NCI-H82 treated with DMSO at 0.1 percent for 48 hours (cell line): ENCODE results near the gene LDLRAD3.

ENCODE experiments used
- DNase-seq: peaks from one replicate; lab custom pipeline; 2025; ENCODE audit not compliant: unreplicated experiment; lab: John Stamatoyannopoulos, UW

Gene LDLRAD3

DNA sequence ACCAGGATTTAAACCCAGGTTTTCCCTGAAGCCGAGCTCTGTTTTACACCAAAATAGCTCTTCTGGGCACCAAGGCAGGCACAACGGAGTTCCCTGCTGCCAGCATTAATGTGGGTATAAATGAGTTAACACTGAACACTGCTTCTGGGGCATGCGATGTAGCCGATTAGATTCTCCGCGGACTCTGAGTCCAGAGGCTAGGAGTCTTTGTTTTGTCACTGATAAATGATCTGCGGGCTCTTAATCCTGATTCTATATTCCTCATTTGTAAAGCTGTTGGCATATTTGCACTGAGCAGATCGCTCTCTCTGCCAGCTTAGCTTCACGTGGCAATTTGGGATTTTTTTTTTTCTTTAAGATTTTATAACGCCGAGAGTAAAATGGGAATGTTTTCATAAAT is 16.8 kb upstream of the LDLRAD3 start:
- DNase-seq = no peak

DNA sequence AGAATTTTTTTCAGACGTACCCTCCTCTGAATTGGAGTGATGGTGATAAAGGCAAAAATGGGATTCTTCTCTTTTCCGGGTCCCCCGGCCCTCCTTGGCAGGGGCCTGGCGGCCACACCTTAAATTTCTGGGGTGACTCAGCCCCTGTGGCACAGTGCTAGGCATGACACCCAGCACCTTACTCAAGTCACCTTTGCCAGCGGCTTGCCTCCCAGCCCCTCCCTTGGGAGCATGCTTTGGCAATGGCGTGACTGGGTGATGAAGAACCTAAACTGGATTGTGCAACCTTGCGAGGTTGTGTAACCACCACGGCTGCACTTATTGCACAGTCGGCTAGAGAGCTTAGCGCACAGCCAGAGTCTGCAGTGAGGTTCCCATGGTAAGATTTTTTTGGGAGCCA is 16.2 kb upstream of the LDLRAD3 start:
- DNase-seq = no peak

DNA sequence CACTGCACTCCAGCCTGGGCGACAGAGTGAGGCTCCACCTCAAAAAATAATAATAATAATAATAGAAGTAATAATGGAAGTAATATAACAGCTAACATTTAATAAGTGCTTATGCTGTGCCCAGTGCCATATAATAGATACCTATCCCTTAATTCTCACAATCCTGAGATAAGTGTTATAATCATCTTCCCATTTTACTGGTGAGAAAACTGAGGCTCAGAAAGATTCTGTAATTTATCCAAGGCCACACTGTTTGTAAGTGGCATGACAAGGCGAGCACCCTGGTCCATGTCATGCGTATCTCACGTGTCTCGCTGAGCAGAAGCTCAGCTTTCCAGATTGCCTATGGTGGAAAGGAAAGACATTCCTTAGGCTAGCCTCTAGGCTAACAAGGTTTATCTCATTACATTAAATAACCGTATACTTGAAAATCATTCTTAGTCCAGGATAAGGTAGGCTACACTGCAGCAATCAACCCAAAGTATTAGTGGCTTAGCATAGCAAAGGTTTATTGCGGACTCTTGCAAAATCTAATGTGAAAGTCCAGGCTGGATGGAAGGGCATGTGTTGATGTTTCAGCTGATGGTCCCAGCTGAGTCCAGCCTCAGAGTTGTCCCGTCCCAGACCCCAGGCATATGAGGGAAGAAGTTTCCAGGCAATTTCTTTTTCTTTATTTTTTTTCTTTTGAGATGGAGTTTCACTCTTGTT is 15.0 kb upstream of the LDLRAD3 start:
- no peak for DNase-seq

GRCh38 chr11:35930466-35930865 is 13.4 kb upstream of the LDLRAD3 start:
- DNase-seq = no peak

DNA sequence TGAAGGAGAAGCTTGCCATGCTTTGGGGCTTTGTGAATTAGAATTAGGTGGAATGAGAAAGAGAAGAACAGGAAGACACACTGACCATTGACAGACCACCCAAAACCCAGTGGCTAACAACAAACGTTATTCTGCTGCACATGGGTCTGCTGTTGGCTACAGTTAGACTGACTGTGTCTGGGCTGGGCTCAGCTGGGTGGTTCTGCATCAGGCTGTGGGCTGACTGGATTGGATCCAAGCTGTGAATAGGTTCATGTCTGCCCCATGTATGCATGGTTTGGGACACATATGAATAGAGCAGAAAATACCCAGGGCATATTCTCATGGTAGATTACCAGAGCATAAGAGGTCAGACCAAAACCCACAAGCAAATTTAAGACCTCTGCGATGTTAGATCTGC is 11.7 kb upstream of the LDLRAD3 start:
- no peak for DNase-seq

GRCh38 chr11:35932681-35933319 is 11.1 kb upstream of the LDLRAD3 start:
- no peak for DNase-seq

DNA sequence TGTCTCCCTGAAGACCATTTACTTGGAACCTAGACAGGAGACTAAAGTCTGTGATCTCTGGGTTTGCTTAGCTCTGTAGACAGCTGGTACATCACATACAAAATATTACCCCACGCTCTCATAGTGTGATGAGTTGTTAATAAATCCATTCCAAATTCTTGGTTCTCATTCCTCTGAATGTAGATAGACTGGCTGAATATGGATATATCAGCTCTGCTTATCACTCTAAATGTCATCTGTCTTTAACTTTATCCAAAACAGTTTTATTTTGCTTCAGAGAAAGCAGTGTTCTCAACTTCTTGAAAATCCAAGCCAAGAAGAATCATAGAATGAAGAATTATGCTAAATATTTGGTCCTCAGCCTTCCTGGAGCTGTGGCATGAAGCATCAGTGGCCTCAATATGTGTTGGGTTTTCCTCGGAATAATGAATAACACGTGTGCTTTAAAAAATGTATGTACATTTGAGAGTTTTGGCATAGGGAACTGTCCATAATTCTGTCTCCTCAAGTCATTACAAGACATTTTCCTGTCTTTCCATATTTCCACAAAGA is 10.5 kb upstream of the LDLRAD3 start:
- DNase-seq = no peak

DNA sequence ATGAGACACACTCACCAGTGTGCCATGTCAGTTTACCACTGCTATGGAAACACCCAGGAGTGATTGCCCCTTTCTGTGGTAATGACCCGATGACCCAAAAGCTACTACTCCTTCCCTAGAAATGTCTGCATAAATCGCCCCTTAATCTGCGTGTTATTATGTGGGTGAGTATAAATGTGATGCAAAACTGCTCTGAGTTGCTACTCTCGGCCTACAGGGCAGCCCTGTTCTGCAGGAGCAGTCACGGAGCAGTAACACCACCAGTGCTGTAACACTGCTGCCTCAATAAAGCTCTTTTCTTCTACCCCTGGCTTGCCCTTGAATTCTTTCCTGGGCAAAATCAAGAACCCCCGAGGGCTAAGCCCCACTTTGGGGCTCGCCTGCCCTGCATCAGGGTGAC is 9.6 kb upstream of the LDLRAD3 start:
- DNase-seq = no peak

- DNase-seq = no peak
Observed at GRCh38 chr11:35934981-35935380, 8.9 kb upstream of the LDLRAD3 start.

DNA sequence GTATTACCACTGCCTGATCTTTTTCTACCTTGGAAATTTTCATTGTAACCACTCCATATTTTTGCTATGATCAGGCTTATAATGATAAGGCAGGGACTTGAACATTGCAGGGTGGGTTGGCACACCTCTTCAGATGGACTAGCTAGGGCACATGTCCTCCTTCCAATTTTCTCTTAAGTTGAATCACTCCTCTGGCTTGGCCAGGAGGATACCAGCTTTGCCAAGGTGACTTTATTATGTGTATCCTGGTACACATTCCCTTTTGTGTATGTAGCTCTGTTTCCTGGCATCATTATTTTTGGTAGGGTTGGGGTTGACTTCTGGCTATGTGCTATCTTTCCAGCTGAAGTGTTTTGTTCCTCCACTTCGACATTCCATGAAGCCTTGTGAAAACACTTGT is 8.5 kb upstream of the LDLRAD3 start:
- no peak for DNase-seq

DNA sequence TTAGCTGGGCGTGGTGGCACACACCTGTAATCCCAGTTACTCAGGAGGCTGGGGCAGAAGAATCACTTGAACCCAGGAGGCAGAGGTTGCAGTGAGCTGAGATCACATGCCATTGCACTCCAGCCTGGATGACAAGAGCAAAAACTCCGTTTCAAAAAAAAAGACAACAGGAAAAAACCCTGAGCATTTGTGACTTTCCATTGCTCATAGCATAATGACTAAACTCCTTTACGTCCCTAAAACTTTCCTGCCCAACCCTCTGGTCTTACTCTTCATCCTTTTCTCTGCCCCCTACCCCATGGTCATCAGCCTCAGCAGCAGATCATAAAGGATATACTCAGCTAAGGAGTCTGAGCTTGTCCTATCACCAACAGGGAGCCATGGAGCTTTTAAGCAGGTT is 6.8 kb upstream of the LDLRAD3 start:
- no peak for DNase-seq

GRCh38 chr11:35937700-35938099 is 6.2 kb upstream of the LDLRAD3 start:
- no peak for DNase-seq

DNA sequence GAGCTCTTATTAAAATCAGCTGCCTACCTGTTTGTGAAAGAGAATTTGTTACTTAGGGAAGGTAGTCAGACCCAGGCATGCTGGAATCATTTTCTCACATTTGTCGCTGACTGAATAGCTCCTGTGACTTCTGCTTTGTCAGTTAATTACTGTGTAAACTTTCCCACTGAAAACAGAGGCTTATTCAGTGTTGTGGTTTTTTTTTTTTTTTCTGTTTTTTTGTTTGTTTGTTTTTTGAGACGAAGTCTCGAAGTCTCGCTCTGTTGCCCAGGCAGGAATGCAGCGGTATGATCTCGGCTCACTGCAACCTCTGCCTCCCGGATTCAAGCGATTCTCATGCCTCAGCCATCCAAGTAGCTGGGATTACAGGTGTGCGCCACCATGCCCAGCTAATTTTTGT is 5.6 kb upstream of the LDLRAD3 start:
- no peak for DNase-seq

- no peak for DNase-seq
Observed at GRCh38 chr11:35943309-35943708, 553 bp upstream of the LDLRAD3 start.

GRCh38 chr11:35944503-35945136 is 758 bp downstream of the LDLRAD3 start:
- DNase-seq = no peak

GRCh38 chr11:35945137-35945518 is 1.3 kb downstream of the LDLRAD3 start:
- no peak for DNase-seq

- no peak for DNase-seq
Observed at GRCh38 chr11:35946766-35947165, 2.9 kb downstream of the LDLRAD3 start.

DNA sequence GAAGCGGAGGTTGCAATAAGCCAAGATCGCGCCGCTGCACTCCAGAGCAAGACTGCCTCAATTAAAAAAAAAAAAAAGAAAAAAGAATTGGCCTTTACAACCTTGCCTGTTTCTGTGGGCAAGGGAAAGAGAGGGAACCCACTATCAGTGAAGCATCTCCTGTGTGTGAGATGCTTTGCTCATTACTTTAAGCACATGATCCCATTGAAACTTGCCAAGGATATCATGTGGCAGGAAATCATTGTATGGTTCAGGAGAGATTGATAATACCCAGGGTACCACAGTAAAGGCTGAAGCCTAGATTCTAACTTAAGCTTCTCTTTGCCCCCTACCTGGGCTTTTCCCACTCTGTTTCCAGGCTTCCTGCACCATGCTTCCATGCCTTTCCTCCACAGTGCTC is 3.6 kb downstream of the LDLRAD3 start:
- no peak for DNase-seq

DNA sequence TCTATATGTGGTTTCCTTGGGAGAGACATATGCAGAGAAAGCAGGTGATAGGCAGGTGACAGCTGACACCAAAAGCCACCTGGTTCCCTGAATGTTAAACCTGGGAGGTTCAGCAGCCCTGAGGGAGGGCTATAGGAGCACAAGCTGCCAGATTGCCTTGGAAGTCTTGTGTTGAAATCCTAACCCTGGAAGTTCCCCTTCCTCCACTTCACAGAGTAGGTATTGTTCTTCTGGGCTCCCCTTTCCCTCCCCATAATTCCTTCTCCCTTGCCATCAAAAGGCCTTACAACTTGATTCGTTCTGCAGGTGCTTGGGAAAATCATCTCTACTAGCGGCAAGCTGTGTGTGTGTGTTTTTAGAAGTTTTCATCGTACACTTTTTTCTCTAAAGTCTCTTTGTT is 5.4 kb downstream of the LDLRAD3 start:
- no peak for DNase-seq

DNA sequence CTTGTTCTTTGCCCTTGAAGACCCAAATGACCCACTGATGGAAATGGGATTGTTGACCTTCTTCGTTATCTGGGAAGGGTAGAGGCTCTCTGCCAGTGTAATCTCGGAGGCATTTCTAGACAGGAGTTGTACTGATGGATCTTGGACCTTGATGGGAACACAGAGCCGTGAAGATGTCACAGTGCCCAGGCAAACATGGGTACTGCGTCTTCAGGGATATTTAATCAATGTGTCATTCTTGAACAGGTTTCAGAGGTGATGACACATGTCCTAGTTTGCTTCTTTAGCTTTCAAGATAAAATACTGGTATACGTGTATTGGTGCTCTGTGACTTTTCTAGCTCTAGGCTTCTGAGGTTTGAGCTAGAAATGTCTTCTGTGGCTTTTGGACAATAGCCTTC is 6.2 kb downstream of the LDLRAD3 start:
- DNase-seq = no peak

DNA sequence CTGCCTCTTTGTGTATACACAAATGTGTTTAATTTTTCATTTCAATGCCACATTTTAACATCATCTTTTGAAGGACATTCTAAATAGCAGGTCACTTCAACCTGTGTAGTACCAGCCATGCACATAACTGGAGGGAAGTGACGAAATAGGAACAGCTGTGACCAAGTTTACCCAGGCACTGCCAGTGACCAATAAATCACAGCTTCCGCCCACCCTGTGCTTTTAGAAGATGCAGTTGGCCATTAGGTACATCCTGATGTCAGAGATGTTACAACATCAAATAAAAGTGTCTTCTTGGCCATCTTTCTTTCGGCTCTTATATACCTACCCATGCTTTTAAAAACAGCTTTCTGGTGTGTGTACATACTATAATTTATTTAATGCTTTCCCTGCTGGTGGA is 7.8 kb downstream of the LDLRAD3 start:
- no peak for DNase-seq

DNA sequence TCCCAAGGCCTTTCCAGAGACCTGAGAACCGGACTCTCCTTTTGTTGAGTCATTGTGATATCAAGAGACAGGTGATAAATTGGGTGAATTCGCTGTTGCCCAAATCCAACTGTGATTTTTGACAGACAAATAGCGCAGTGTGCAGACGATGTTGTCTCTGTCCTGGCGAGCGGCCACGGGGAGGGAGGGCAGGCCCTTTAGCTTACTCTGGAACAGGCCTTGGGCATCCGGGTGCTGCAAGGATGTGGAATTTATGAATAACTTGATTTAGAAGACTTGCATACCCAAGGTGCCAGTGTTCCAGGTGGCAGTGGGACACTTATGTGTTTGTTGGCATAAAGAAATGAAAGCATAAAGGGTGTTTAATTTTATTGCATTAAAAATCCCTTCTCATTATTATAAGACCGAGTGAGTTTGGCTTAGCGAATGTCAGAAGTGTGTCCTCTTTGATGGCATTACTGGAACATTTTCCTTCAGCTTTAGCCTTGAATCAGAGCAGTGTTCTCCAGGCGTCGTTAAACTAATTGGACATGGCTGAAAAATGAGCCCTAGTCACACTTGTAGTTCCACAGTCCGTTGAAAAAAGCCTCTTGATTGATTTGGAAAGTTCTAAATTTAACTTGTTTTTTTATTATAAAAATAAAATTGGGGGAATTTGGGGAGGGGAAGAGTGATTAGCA is 9.4 kb downstream of the LDLRAD3 start:
- DNase-seq = no peak
